Gastrocnemius medialis (tissue), 4 donors: Measurements from ENCODE around the gene PLK5. TPM values are rescaled to one million over a fixed set of nuclear protein-coding genes. Genes with fewer than 3 reads are reported as not detected.

Source experiments
- ATAC-seq, 2 donors: fragments of 150-250 bp; one replicate each; pipeline ENCODE4 v1.9.1; 2016
- DNase-seq, 2 donors: peaks; one replicate each; pipeline ENCODE4 v3.0.0-alpha.2; 2019
- H3K27ac ChIP-seq, 4 donors: fragments of 200-600 bp; sonication (generic); 1 replicate in 1 of 4; 2 replicates in 3 of 4; pipeline ENCODE4 v1.5.1; 2016 to 2018; ENCODE audit warnings: mild to moderate bottlenecking in 2 of 4, moderate library complexity in 1 of 4
- H3K27me3 ChIP-seq, 3 donors: fragments of 200-600 bp; sonication (generic) in 2 of 3; 1 replicate in 1 of 3; 2 replicates in 2 of 3; pipeline versions ENCODE4 v1.5.1 to v1.6.0; 2016 to 2019; ENCODE audit warnings: mild to moderate bottlenecking in 1 of 3, moderate library complexity in 1 of 3
- H3K36me3 ChIP-seq, 2 donors: fragments of 200-600 bp; sonication (generic) in 1 of 2; one replicate each; pipeline ENCODE4 v1.5.1; 2017 to 2018
- H3K4me1 ChIP-seq, 2 donors: fragments of 200-600 bp; sonication (generic) in 1 of 2; one replicate each; pipeline ENCODE4 v1.5.1; 2016 to 2017; ENCODE audit warnings: mild to moderate bottlenecking in 2 of 2
- H3K4me3 ChIP-seq, 4 donors: fragments of 200-600 bp; sonication (generic) in 3 of 4; 1 replicate in 1 of 4; 2 replicates in 3 of 4; pipeline ENCODE4 v1.5.1; 2016 to 2019; ENCODE audit warnings: mild to moderate bottlenecking in 2 of 4
- H3K9me3 ChIP-seq, 3 donors: fragments of 200-600 bp; sonication (generic) in 2 of 3; 1 replicate in 1 of 3; 2 replicates in 2 of 3; pipeline ENCODE4 v1.5.1; 2016 to 2019
- POLR2A ChIP-seq, 2 donors: fragments of 450-650 bp; IDR thresholded peaks; one replicate each; pipeline ENCODE4 v1.6.1; 2017; ENCODE audit warnings: antibody characterized with exemption in 2 of 2, mild to moderate bottlenecking in 2 of 2, moderate library complexity in 2 of 2
- in situ Hi-C, 4 donors: fragments of 200-750 bp; cut with MboI; loops; one replicate each; pipeline versions ENCODE4 v1.15.0 to v1.8.0; 2017; ENCODE audit warnings: low sequenced_read_pairs in 4 of 4
- intact Hi-C: fragments of 100-400 bp; cut with DNase I; formaldehyde crosslinking; loops from one replicate; pipeline ENCODE4 v1.15.1; 2023; ENCODE audit warnings: low total_unique reads
- total RNA-seq, 4 donors: library from RNA; depleted of rRNA; stranded (reverse); fragments of >200 nt; gene quantifications; one replicate each; pipeline versions ENCODE4 v1.1.0 to v1.2.3, GENCODE V29; 2016
- TF ChIP-seq, protein P1 (sequence below), 5 experiments: fragments of 450-650 bp in 3 of 5; fragments of 200-600 bp in 2 of 5; sonication (generic) in 2 of 5; IDR thresholded peaks in 4 of 5; conservative IDR thresholded peaks in 1 of 5; 1 replicate in 4 of 5; 2 replicates in 1 of 5; pipeline ENCODE4 v1.5.1; 2016 to 2019; ENCODE audit warnings: antibody characterized with exemption in 5 of 5, mild to moderate bottlenecking in 3 of 5, moderate library complexity in 3 of 5

Gene PLK5
- total RNA-seq, 4 donors from 2014 or later = not detected

GRCh38 chr19:1511318-1512317 lies 12.3 kb upstream of the PLK5 start:
- DNase-seq (no peak), ATAC-seq (no peak)
- H3K9me3 ChIP-seq = no peaks in the 10 kb centered on the region
- no peaks in the 10 kb centered on the region for H3K27me3 ChIP-seq
- no peaks in the 10 kb centered on the region for H3K36me3 ChIP-seq
- in situ Hi-C loops = no loop called here
- no peak overlapping the region for H3K4me3 ChIP-seq
- H3K27ac ChIP-seq = peak overlapping the region; percentile 83 to 91 (median 89)
- H3K4me1 ChIP-seq = peaks cover 7 to 36% of the 10 kb centered on the region in 2 donors
- intact Hi-C loops = loop anchor here (5.0 kb wide), 2 partner anchors 141 to 234 kb away; partner anchors contain the start of genes FAM174C and TCF3
- TF ChIP-seq POLR2A (IDR thresholded peaks at IDR 0.05) = no peak
- TF ChIP-seq, protein P1, sequence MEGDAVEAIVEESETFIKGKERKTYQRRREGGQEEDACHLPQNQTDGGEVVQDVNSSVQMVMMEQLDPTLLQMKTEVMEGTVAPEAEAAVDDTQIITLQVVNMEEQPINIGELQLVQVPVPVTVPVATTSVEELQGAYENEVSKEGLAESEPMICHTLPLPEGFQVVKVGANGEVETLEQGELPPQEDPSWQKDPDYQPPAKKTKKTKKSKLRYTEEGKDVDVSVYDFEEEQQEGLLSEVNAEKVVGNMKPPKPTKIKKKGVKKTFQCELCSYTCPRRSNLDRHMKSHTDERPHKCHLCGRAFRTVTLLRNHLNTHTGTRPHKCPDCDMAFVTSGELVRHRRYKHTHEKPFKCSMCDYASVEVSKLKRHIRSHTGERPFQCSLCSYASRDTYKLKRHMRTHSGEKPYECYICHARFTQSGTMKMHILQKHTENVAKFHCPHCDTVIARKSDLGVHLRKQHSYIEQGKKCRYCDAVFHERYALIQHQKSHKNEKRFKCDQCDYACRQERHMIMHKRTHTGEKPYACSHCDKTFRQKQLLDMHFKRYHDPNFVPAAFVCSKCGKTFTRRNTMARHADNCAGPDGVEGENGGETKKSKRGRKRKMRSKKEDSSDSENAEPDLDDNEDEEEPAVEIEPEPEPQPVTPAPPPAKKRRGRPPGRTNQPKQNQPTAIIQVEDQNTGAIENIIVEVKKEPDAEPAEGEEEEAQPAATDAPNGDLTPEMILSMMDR (IDR thresholded peaks at IDR 0.05 in 4 of 5, conservative IDR thresholded peaks at IDR 0.05 in 1 of 5) = no peak

DNA sequence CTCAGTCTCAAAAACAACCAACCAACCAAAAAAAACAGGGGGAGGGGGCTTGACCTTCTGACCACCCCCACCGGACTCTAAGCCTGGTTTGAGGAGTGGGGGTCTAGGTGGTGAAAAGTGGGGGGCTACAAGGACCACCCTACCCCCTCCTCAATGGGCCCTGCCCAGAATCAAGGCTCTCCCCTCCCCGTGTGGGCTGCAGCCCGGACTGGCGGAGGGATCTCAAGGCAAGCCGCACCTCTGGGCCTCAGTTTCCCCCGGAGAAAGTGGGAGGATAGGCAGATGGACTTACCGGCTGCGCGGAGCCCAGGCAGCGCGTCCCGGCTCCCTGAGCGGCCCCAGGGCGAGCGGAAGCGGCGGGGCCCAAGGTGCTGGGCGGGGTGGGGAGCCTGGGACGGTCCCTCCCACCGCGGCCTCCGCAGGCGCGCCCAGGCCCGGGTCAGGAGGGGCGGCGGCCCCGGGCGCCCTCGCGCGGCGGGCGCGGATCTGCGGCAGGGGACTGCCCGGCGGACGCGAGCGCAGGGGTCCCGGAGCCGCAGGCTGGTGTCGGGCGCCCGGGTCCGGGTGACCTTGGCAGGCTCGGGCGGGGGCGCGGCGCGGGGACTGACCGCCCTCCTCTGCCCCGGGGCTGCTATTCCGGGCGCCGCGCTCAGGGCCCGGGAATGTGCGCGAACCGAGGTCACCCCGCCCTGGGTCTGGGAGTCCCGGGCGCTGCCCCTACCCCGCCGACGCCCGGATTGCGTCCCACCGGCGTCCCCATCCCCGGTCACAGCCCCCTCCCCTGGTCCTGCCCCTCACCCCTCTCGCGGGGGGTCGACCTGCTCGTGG lies 11.0 kb upstream of the PLK5 start, which contains the start of gene ADAMTSL5:
Gene ADAMTSL5 (minus strand): TSS at position 349 of the 828 bp plus-strand sequence. CDS start 2,076 bp downstream, outside the sequence.
- Histone ChIP-seq H3K27ac (peak within 1 kb of the TSS; percentile 83 to 91 (median 89)), H3K4me3 (peak within 1 kb of the TSS; percentile 64 to 69 (median 64)), H3K9me3 (no peaks in the 10 kb centered on the region), H3K4me1 (peaks cover 3 to 29% of the 10 kb centered on the region in 2 donors), H3K36me3 (no peaks in the 10 kb centered on the region), H3K27me3 (no peaks in the 10 kb centered on the region)
- intact Hi-C loops = loop anchor here (1.0 to 5.0 kb wide), 3 partner anchors 34 to 236 kb away; partner anchors contain the start of genes C19orf25, FAM174C and TCF3
- ATAC-seq = peak; percentile 59 to 72
- in situ Hi-C loops = no loop called here
- peak in 1 of 2 donors; percentile 60 for DNase-seq
- TF ChIP-seq, protein P1 (IDR thresholded peaks at IDR 0.05 in 4 of 5, conservative IDR thresholded peaks at IDR 0.05 in 1 of 5) = peak in 2 of 5 experiments; percentile 26 to 36
- TF ChIP-seq POLR2A (IDR thresholded peaks at IDR 0.05) = peak; percentile 60 to 74

- H3K4me1 ChIP-seq = peaks cover 3 to 29% of the 10 kb centered on the region in 2 donors
- H3K4me3 ChIP-seq = peak overlapping the region; percentile 64 to 69 (median 64)
- intact Hi-C loops (loop anchor here (1.0 to 5.0 kb wide), 3 partner anchors 34 to 236 kb away; partner anchors contain the start of genes C19orf25, FAM174C and TCF3), in situ Hi-C loops (no loop called here)
- DNase-seq (peak in 1 of 2 donors; percentile 54), ATAC-seq (peak; percentile 73 to 75)
- TF ChIP-seq, protein P1 (IDR thresholded peaks at IDR 0.05 in 4 of 5, conservative IDR thresholded peaks at IDR 0.05 in 1 of 5) = peak; percentile 41 to 90 (median 83)
- no peak for TF ChIP-seq POLR2A (IDR thresholded peaks at IDR 0.05)
- no peaks in the 10 kb centered on the region for H3K9me3 ChIP-seq
- H3K27ac ChIP-seq = peak overlapping the region; percentile 83 to 91 (median 89)
- no peaks in the 10 kb centered on the region for H3K27me3 ChIP-seq
- no peaks in the 10 kb centered on the region for H3K36me3 ChIP-seq
Measured at GRCh38 chr19:1513499-1514294, 10.2 kb upstream of the PLK5 start.

- intact Hi-C loops (loop anchor here (5.0 kb wide), 2 partner anchors 138 to 237 kb away; partner anchors contain the start of genes FAM174C and TCF3), in situ Hi-C loops (no loop called here)
- no peaks in the 10 kb centered on the region for H3K9me3 ChIP-seq
- no peaks in the 10 kb centered on the region for H3K27me3 ChIP-seq
- H3K4me3 ChIP-seq = no peak overlapping the region
- H3K36me3 ChIP-seq = no peaks in the 10 kb centered on the region
- peak overlapping the region; percentile 83 to 91 (median 89) for H3K27ac ChIP-seq
- no peak for DNase-seq
- no peak for ATAC-seq
- H3K4me1 ChIP-seq = peaks cover 3 to 29% of the 10 kb centered on the region in 2 donors
- TF ChIP-seq POLR2A (IDR thresholded peaks at IDR 0.05) = no peak
- TF ChIP-seq, protein P1 (IDR thresholded peaks at IDR 0.05 in 4 of 5, conservative IDR thresholded peaks at IDR 0.05 in 1 of 5) = no peak
Measured at GRCh38 chr19:1514295-1514661, 9.6 kb upstream of the PLK5 start.
